Retinal pigment epithelial cell (primary cell): ENCODE results near the gene KREMEN2.

Source experiments
- DNase-seq: peaks from one replicate; pipeline ENCODE4 v3.0.0-alpha.2; 2010; ENCODE audit warnings: low read depth
- H3K4me3 ChIP-seq: 2 replicates; pipeline ENCODE4 v1.5.1; 2011; ENCODE audit warnings: mild to moderate bottlenecking, low read length, control low read depth, moderate library complexity
- TF ChIP-seq, protein P1 (sequence below): conservative IDR thresholded peaks from 2 replicates; pipeline ENCODE4 v1.5.1; 2011; ENCODE audit warnings: low read depth, low read length, control low read depth, inconsistent platforms

The KREMEN2 gene

DNA sequence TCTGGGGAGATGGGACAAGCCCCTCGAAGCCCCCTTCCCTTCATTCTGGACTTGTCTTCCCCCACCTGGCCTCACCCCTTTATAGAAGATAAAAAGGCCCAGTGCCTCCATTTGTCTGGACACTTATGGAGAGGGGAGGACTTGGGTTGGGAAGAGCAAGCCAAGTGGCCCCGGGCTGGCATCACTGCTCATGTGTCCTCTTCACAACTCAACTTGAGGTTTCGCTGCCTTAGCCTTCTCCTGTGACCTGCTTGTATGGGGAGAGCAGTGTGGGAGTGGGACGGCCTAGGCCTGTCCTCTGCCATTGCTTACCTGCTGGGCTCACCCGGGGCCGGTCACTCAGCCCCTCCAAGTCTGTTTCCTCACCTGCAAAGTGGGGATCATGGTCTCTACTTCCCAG is 6.5 kb downstream of the KREMEN2 start:
- peak overlapping the region; percentile 65 for H3K4me3 ChIP-seq
- TF ChIP-seq, protein P1, sequence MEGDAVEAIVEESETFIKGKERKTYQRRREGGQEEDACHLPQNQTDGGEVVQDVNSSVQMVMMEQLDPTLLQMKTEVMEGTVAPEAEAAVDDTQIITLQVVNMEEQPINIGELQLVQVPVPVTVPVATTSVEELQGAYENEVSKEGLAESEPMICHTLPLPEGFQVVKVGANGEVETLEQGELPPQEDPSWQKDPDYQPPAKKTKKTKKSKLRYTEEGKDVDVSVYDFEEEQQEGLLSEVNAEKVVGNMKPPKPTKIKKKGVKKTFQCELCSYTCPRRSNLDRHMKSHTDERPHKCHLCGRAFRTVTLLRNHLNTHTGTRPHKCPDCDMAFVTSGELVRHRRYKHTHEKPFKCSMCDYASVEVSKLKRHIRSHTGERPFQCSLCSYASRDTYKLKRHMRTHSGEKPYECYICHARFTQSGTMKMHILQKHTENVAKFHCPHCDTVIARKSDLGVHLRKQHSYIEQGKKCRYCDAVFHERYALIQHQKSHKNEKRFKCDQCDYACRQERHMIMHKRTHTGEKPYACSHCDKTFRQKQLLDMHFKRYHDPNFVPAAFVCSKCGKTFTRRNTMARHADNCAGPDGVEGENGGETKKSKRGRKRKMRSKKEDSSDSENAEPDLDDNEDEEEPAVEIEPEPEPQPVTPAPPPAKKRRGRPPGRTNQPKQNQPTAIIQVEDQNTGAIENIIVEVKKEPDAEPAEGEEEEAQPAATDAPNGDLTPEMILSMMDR: no peak
- DNase-seq: no peak

DNA sequence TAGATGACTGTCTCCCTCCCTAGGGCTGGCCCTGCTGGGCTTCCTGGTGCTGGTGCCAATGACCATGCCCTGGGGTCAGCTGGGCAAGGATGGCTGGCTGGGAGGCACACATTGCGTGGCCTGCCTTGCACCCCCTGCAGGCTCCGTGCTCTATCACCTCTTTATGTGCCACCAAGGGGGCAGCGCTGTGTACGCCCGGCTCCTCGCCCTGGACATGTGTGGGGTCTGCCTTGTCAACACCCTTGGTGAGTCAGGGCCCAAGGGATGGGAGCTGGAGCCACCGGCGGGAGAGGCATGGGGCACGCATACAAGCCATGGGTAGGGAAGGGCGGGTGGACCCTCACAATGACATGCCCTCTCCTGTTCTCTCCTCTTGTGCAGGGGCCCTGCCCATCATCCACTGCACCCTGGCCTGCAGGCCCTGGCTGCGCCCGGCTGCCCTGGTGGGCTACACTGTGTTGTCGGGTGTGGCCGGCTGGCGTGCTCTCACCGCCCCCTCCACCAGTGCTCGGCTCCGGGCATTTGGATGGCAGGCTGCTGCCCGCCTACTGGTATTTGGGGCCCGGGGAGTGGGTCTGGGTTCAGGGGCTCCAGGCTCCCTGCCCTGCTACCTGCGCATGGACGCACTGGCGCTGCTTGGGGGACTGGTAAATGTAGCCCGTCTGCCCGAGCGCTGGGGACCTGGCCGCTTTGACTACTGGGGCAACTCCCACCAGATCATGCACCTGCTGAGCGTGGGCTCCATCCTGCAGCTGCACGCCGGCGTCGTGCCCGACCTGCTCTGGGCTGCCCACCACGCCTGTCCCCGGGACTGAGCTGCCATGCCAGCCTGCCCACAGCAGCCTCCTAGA is 7.3 kb downstream of the KREMEN2 start:
- H3K4me3 ChIP-seq: peak overlapping the region; percentile 65
- TF ChIP-seq, protein P1: no peak
- no peak for DNase-seq

DNA sequence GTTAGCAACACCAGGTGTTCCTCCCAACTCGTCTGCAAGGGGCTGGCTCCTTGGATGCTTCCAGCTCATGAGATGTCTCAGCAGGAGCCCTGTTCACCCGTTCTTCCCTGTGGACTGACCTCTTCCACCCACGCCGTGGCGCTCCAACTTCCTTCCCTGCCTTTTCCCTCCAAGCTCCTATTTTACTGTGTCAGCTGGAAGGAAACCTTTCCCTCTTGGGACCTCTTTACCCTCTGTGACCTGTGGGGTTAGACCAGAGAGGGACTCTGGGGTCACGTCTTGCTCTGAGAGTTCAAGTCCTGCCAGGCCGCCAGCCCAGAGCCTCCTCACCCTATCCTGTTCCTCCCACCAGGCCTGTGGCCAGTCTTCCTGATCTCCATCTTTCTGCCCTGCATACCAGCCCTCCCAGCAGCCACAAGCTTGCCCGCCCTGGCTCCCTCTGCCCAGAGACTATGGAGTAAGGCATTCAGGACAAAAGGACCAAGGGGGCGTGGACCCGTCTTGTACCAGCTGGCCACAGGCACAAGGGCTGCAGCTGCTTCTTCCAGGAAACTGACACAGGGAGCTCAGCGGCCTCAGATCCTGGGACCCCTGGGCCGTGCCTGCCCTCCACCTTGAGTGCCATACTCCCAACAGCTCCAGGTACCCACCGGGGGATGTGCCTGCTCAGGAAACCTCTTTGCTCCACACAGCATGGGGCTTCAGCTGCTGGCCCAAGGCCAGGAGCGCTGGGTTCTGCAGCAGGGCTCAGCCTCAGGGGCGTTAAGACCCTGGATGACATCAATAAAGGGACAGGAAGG is 8.1 kb downstream of the KREMEN2 start:
- no peak overlapping the region for H3K4me3 ChIP-seq
- DNase-seq: no peak
- TF ChIP-seq, protein P1: no peak

DNA sequence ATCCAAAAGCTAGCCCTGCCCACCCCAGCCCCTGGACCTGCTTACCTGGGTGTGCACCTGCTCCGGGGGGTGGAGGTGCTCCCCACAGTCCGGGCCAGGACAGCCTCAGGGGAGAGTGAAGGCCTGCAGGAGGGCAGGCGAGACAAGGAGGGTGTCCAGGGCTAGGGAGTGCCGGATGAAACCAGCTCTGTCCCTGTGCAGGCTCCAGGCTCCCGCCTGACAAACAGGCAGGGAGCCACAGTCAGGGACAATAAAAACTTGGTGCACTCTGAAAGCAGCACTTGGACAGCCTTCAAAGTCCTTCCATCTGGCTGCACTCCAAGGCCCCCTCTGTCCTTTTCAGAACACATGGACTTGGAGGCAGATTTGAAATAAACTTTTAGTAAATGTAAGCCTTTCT is 9.0 kb downstream of the KREMEN2 start:
- TF ChIP-seq, protein P1: no peak
- no peak for DNase-seq
- H3K4me3 ChIP-seq: no peak overlapping the region

DNA sequence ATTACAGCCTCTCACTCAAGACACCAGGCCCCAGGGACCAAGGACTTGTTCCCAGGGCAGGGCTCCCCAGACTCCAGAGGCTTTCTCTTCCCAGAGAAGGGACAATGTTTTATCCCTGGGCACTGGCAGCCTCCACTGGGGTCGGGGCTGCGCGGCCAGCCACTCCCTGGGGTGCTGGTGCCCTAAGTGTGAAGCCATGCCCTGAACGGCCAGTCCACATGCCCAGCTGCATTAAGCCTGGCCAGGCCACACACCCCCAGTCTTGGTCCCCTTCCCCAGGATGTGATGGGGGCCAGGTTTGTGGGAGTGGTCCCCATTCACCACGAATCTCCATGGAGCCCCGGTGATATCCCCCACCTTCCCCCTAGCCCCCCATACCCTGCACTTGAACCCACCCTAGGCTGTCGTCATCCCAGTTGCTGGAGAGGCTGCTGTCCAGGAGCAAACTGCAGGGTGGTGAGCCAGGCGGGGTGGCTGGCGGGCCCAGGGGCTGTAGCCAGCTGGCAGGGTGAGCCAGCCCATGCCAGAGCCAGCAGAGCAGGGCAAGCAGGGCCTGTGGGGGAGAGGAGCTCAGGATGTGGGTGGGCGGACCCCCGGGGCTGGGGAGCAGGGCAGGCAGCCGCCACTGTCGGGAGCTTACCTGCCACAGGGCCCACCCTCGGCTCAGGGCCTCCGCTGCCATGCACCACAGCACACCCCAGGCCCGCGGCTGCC is 9.7 kb downstream of the KREMEN2 start:
- TF ChIP-seq, protein P1: no peak
- H3K4me3 ChIP-seq: no peak overlapping the region
- no peak for DNase-seq

DNA sequence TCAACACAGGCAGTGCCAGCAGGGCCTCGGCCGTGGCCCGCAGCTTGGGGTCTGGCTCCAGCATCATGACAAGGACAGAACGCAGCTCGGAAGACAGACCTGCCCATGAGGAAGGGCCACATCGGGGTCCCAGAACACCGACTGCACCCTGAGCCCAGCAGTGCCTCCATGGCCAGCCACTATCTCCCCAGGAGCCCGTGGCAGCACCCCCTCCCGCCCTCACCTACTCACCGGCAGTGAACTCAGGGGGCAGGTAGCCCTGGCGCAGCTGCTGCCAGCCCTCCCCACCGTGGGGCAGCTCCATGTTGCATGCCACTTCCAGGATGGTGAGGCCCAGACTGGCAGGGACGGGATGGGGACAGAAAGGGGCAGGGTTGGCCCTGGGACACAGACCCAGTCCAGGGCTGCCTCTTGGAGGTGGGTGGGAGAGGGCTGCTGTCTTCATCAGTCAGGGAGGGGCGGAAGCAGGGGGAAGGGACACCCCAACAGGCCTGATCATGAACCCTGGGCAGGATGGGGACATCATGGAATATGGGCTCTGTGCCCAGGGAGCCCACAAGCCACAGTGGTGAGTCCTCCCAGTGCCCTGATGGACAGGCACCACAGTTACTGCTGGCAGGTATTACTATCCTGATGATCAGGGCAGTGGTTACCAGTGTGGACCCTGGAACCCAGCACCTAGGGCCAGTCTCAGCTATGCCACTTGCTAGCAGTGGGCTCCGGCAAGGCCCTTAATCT is 10.4 kb downstream of the KREMEN2 start:
- H3K4me3 ChIP-seq: no peak overlapping the region
- TF ChIP-seq, protein P1: no peak
- DNase-seq: no peak
